Measurements from ENCODE around the gene GJB5.
"Not testable (repeated sequence)": the region's sequence is repeated elsewhere in the genome, so short reads cannot be mapped to it uniquely, and the experiment has no call there.

Gene GJB5

GRCh38 chr1:34746101-34746500 is 8.7 kb upstream of the GJB5 start:
- no peak for DNase-seq

- DNase-seq = no peak
Observed at GRCh38 chr1:34746785-34747637, 7.8 kb upstream of the GJB5 start.

- no peak for DNase-seq
Observed at GRCh38 chr1:34747638-34747941, 7.3 kb upstream of the GJB5 start.

GRCh38 chr1:34749992-34750391 is 4.9 kb upstream of the GJB5 start:
- DNase-seq = no peak

- no peak for DNase-seq
Observed at GRCh38 chr1:34750610-34751009, 4.2 kb upstream of the GJB5 start.

GRCh38 chr1:34753163-34753562 is 1.7 kb upstream of the GJB5 start:
- no peak for DNase-seq

GRCh38 chr1:34755961-34756360 is 1.1 kb downstream of the GJB5 start:
- DNase-seq = no peak

- DNase-seq = no peak
Observed at GRCh38 chr1:34757386-34757785, 2.5 kb downstream of the GJB5 start.

GRCh38 chr1:34758751-34759150 is 3.9 kb downstream of the GJB5 start:
- no peak for DNase-seq

- no peak for DNase-seq
Observed at GRCh38 chr1:34759503-34760357, 4.9 kb downstream of the GJB5 start, which contains the start of gene GJB4. TSS of gene GJB4 (plus strand) at chr1:34759740. CDS start at chr1:34761255, 1,515 bp downstream.

- DNase-seq = no peak
Observed at GRCh38 chr1:34761176-34761761, 6.4 kb downstream of the GJB5 start.

GRCh38 chr1:34761776-34762307 is 7.0 kb downstream of the GJB5 start:
- DNase-seq = no peak

- no peak for DNase-seq
Observed at GRCh38 chr1:34762474-34763141, 7.8 kb downstream of the GJB5 start.

GRCh38 chr1:34763142-34763781 is 8.4 kb downstream of the GJB5 start:
- no peak for DNase-seq

- DNase-seq = no peak
Observed at GRCh38 chr1:34768856-34769255, 14.0 kb downstream of the GJB5 start.

GRCh38 chr1:34770891-34771504 is 16.2 kb downstream of the GJB5 start:
- no peak for DNase-seq

GRCh38 chr1:34771573-34772371 is 16.9 kb downstream of the GJB5 start:
- no peak for DNase-seq

GRCh38 chr1:34773114-34773513 is 18.3 kb downstream of the GJB5 start:
- not testable (repeated sequence) for DNase-seq

- DNase-seq = no peak
Observed at GRCh38 chr1:34774957-34775356, 20.1 kb downstream of the GJB5 start.

GRCh38 chr1:34776911-34777310 is 22.1 kb downstream of the GJB5 start:
- DNase-seq = no peak

All from stimulated activated CD4-positive, alpha-beta T cell treated with anti-CD3 and anti-CD28 coated beads, Interleukin-12 subunit alpha, Interleukin-12 subunit beta, amount 100 ng/mL, for 4 hours (primary cell).